MM.1S (cell line): ENCODE results near the gene TMC2.
"Not testable (repeated sequence)": the region's sequence is repeated elsewhere in the genome, so short reads cannot be mapped to it uniquely, and the experiment has no call there.

Experiments
- DNase-seq: peaks from one replicate; pipeline ENCODE4 v3.0.0-alpha.2; 2015
- H2AFZ ChIP-seq: fragments of 300-600 bp; sonication (generic); 2 replicates; pipeline ENCODE4 v1.6.0; 2016; ENCODE audit warnings: antibody characterized with exemption, low read length
- H3F3A ChIP-seq: fragments of 300-600 bp; sonication (generic); 2 replicates; pipeline ENCODE4 v1.6.1; 2016; ENCODE audit warnings: mild to moderate bottlenecking, antibody characterized with exemption, low read length, moderate library complexity, mixed read lengths; ENCODE audit not compliant: insufficient read depth
- H3K27ac ChIP-seq: fragments of 300-600 bp; sonication (generic); 2 replicates; pipeline ENCODE4 v1.5.1; 2016; ENCODE audit warnings: mild to moderate bottlenecking, low read length
- H3K27me3 ChIP-seq: fragments of 300-600 bp; sonication (generic); replicated peaks from 2 replicates; pipeline ENCODE4 v1.6.0; 2016; ENCODE audit warnings: low read length; ENCODE audit not compliant: insufficient read depth
- H3K36me3 ChIP-seq: fragments of 300-600 bp; sonication (generic); replicated peaks from 2 replicates; pipeline ENCODE4 v1.6.1; 2016; ENCODE audit warnings: mild to moderate bottlenecking, low read length, mixed read lengths; ENCODE audit not compliant: insufficient read depth
- H3K4me1 ChIP-seq: fragments of 300-600 bp; sonication (generic); 2 replicates; pipeline ENCODE4 v1.6.1; 2016; ENCODE audit warnings: low read length, mixed read lengths
- H3K4me2 ChIP-seq: fragments of 300-600 bp; sonication (generic); 2 replicates; pipeline ENCODE4 v1.6.0; 2016; ENCODE audit warnings: low read depth, low read length
- H3K4me3 ChIP-seq: fragments of 300-600 bp; sonication (generic); 2 replicates; pipeline ENCODE4 v1.5.1; 2016; ENCODE audit warnings: low read length, mixed read lengths
- H3K79me2 ChIP-seq: fragments of 300-600 bp; sonication (generic); 2 replicates; pipeline ENCODE4 v1.6.1; 2016; ENCODE audit warnings: mixed run types, low read length, mixed read lengths
- H3K9ac ChIP-seq: fragments of 300-600 bp; sonication (generic); 2 replicates; pipeline ENCODE4 v1.6.1; 2016; ENCODE audit warnings: low read length, mixed read lengths
- H3K9me2 ChIP-seq: fragments of 300-600 bp; sonication (generic); replicated peaks from 2 replicates; pipeline ENCODE4 v1.6.1; 2016; ENCODE audit warnings: mild to moderate bottlenecking, low read length, mixed read lengths; ENCODE audit not compliant: insufficient read depth
- H3K9me3 ChIP-seq: fragments of 300-600 bp; sonication (generic); replicated peaks from 2 replicates; pipeline ENCODE4 v1.6.1; 2016; ENCODE audit warnings: mild to moderate bottlenecking, low read length, mixed read lengths; ENCODE audit not compliant: insufficient read depth
- H4K20me1 ChIP-seq: fragments of 300-600 bp; sonication (generic); 2 replicates; pipeline ENCODE4 v1.6.1; 2016; ENCODE audit warnings: mild to moderate bottlenecking, low read length, moderate library complexity, mixed read lengths; ENCODE audit not compliant: insufficient read depth
- EZH2 ChIP-seq: fragments of 300-600 bp; sonication (generic); optimal IDR thresholded peaks from 2 replicates; pipeline ENCODE3; 2017; ENCODE audit warnings: low read depth, mild to moderate bottlenecking, antibody characterized with exemption, low read length, mixed read lengths
- EZH2phosphoT487 ChIP-seq: fragments of 300-600 bp; sonication (generic); IDR thresholded peaks from 2 replicates; pipeline ENCODE4 v1.6.1; 2018; ENCODE audit warnings: antibody characterized with exemption, low read length
- TF ChIP-seq, protein P1 (sequence below): fragments of 300-600 bp; sonication (generic); IDR thresholded peaks from 2 replicates; pipeline ENCODE4 v1.5.1; 2016; ENCODE audit warnings: antibody characterized with exemption, low read length, mixed read lengths

Gene TMC2

GRCh38 chr20:2536560-2536986 lies at the start of gene TMC2:
TMC2 (plus strand) TSS chr20:2536573; CDS start chr20:2536622, 49 bp downstream.
- TF ChIP-seq EZH2phosphoT487 (no peak), EZH2 (no peak)
- TF ChIP-seq, protein P1, sequence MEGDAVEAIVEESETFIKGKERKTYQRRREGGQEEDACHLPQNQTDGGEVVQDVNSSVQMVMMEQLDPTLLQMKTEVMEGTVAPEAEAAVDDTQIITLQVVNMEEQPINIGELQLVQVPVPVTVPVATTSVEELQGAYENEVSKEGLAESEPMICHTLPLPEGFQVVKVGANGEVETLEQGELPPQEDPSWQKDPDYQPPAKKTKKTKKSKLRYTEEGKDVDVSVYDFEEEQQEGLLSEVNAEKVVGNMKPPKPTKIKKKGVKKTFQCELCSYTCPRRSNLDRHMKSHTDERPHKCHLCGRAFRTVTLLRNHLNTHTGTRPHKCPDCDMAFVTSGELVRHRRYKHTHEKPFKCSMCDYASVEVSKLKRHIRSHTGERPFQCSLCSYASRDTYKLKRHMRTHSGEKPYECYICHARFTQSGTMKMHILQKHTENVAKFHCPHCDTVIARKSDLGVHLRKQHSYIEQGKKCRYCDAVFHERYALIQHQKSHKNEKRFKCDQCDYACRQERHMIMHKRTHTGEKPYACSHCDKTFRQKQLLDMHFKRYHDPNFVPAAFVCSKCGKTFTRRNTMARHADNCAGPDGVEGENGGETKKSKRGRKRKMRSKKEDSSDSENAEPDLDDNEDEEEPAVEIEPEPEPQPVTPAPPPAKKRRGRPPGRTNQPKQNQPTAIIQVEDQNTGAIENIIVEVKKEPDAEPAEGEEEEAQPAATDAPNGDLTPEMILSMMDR = no peak
- H3K79me2 ChIP-seq = no peaks in the 10 kb centered on the region
- H3K36me3 ChIP-seq = no peaks in the 10 kb centered on the region
- DNase-seq = no peak
- H2AFZ ChIP-seq = no peak within 1 kb of the TSS
- H3K4me2 ChIP-seq = no peak within 1 kb of the TSS
- no peak within 1 kb of the TSS for H3K9ac ChIP-seq
- no peak within 1 kb of the TSS for H3K27ac ChIP-seq
- H3F3A ChIP-seq = no peaks in the 10 kb centered on the region
- peaks cover 25% of the 10 kb centered on the region for H3K27me3 ChIP-seq
- no peaks in the 10 kb centered on the region for H3K9me3 ChIP-seq
- no peaks in the 10 kb centered on the region for H3K9me2 ChIP-seq
- H4K20me1 ChIP-seq = no peaks in the 10 kb centered on the region
- no peak within 1 kb of the TSS for H3K4me3 ChIP-seq
- no peaks in the 10 kb centered on the region for H3K4me1 ChIP-seq

GRCh38 chr20:2502808-2503384 lies 33.5 kb upstream of the TMC2 start:
- H3K4me3 ChIP-seq, H3K27me3 ChIP-seq, H3F3A ChIP-seq, DNase-seq, H2AFZ ChIP-seq, H3K9ac ChIP-seq, H3K9me3 ChIP-seq, H3K4me2 ChIP-seq, H3K27ac ChIP-seq, H3K79me2 ChIP-seq, H3K36me3 ChIP-seq, H3K4me1 ChIP-seq, H4K20me1 ChIP-seq, H3K9me2 ChIP-seq: not testable (repeated sequence)

GRCh38 chr20:2504803-2505202 lies 31.6 kb upstream of the TMC2 start:
- not testable (repeated sequence) for H3K9me2 ChIP-seq, H3K27me3 ChIP-seq, H3K4me1 ChIP-seq, H3F3A ChIP-seq, H3K9ac ChIP-seq, H4K20me1 ChIP-seq, H3K9me3 ChIP-seq, H2AFZ ChIP-seq, H3K4me3 ChIP-seq, DNase-seq, H3K4me2 ChIP-seq, H3K27ac ChIP-seq, H3K36me3 ChIP-seq
- peaks cover 13% of the 10 kb centered on the region for H3K79me2 ChIP-seq

DNA sequence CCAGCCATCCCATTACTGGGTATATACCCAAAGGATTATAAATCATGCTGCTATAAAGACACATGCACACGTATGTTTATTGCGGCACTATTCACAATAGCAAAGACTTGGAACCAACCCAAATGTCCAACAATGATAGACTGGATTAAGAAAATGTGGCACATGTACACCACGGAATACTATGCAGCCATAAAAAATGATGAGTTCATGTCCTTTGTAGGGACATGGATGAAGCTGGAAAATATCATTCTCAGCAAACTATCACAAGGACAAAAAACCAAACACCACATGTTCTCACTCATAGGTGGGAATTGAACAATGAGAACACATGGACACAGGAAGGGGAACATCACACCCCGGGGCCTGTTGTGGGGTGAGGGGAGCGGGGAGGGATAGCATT lies 29.9 kb upstream of the TMC2 start:
- not testable (repeated sequence) for H3K27ac ChIP-seq, H2AFZ ChIP-seq, H3K4me2 ChIP-seq, H3K9me3 ChIP-seq, H3K9ac ChIP-seq, H4K20me1 ChIP-seq, H3K4me3 ChIP-seq, H3K4me1 ChIP-seq, H3K36me3 ChIP-seq, H3K9me2 ChIP-seq, H3K27me3 ChIP-seq, DNase-seq, H3F3A ChIP-seq
- H3K79me2 ChIP-seq = peaks cover 13% of the 10 kb centered on the region

DNA sequence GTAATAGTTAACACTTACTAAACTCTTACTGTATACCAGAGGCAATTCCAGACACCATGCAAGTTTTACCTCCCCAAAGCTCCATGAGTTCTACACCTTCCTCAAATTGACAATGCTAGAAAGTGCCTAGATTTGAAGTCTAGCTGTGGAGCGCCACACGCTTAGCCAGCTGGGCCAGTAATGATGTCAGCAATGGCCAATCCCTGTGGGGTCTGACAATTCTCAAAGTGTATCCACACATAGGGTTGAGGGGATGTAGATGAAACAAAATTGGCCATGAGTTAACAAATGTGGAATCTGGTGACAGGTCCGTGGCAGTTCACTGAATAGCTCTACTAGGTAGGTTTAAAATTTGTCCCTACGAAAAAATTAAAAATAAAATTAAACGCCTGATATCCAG lies 28.9 kb upstream of the TMC2 start:
- Histone ChIP-seq H3K27ac (no peak overlapping the region), H3K9me2 (no peaks in the 10 kb centered on the region), H3K9ac (no peak overlapping the region)

More for the DNA sequence above, 28.9 kb upstream of the TMC2 start:
- H2AFZ ChIP-seq = no peak overlapping the region
- H4K20me1 ChIP-seq = no peaks in the 10 kb centered on the region
- peaks cover 13% of the 10 kb centered on the region for H3K79me2 ChIP-seq
- no peaks in the 10 kb centered on the region for H3K36me3 ChIP-seq
- no peak for TF ChIP-seq EZH2phosphoT487
- TF ChIP-seq, protein P1 = no peak
- no peak for TF ChIP-seq EZH2
- no peaks in the 10 kb centered on the region for H3K27me3 ChIP-seq
- H3K9me3 ChIP-seq = no peaks in the 10 kb centered on the region
- DNase-seq = no peak
- peak overlapping the region; percentile 87; the same call in 1 of the 2 replicates for H3K4me2 ChIP-seq
- H3K4me3 ChIP-seq = no peak overlapping the region
- no peaks in the 10 kb centered on the region for H3K4me1 ChIP-seq
- H3F3A ChIP-seq = no peaks in the 10 kb centered on the region
